HG03442 (cell line): ENCODE data around the gene NAGK.
"Not testable (repeated sequence)": the region's sequence is repeated elsewhere in the genome, so short reads cannot be mapped to it uniquely, and the experiment has no call there.

Experiments used
- ATAC-seq: cut with Tn5 transposase; IDR thresholded peaks from one replicate; pipeline ENCODE4 v1.9.1; 2021; ENCODE audit warnings: mild to moderate bottlenecking, moderate library complexity; ENCODE audit not compliant: unreplicated experiment

Gene NAGK

GRCh38 chr2:71067567-71068217 is 756 bp upstream of the NAGK start:
- peak; percentile 0 for ATAC-seq

GRCh38 chr2:71069376-71069775 is 928 bp downstream of the NAGK start:
- ATAC-seq: no peak

DNA sequence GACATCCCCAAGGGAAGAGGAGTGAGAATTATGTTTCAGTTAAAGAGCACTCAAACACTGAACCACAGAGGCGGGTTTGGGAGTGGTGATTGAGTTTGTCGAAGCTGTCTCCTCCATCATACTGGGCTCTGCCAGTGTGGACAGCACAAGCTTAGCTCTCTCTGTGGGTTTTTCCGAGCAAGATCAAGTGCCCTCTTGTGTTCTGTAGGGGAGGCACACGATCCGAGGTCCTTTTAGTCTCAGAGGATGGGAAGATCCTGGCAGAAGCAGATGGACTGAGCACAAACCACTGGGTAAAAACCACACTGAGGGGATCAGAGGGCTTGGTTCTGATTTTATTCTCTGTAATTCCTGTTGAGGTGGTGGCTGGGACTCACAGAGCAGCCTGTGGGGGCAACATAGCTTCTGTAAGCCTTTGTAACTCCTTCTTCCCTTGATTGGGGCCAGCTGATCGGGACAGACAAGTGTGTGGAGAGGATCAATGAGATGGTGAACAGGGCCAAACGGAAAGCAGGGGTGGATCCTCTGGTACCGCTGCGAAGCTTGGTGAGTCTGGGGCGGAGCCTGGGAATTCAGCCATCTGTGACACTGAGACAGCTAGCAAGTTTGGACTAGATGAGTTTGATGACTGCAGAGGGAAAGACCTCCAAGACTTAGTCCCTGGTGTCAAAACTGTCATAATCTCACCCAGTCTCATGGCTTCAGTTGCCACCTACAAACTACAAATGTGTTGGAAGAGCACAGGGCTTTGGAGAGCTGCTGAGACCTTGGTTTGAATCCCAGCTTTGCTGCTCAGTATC is 2.0 kb downstream of the NAGK start:
- no peak for ATAC-seq

DNA sequence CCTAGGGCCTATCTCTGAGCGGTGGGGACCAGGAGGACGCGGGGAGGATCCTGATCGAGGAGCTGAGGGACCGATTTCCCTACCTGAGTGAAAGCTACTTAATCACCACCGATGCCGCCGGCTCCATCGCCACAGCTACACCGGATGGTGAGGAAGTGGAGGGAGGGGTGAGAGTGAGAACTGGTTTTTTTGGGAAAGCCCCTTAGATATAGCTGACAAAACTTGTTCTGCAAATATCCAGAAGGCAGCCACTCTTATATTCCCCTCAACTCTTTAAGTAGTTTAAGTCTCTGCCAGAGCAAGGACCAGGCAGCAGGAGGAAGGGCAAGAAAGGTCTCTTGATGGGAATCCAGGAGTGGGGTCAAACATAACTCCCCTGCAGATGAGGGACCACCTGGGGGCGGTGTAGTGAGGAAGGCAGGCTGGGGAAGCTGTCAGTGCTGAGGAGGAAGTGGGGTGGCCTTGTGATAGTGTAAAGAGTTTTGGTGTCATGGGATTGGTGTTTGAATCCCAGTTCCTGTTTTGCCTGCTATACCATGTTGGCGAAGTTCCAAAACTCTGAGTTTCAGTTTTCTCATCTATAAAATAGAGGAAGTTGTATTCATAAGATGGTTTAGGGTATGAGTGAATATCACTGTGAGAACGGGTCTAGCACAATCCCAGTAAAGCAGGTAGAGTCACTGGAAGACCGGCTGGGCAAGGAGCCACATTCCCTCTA is 3.4 kb downstream of the NAGK start:
- ATAC-seq: peak; percentile 44

DNA sequence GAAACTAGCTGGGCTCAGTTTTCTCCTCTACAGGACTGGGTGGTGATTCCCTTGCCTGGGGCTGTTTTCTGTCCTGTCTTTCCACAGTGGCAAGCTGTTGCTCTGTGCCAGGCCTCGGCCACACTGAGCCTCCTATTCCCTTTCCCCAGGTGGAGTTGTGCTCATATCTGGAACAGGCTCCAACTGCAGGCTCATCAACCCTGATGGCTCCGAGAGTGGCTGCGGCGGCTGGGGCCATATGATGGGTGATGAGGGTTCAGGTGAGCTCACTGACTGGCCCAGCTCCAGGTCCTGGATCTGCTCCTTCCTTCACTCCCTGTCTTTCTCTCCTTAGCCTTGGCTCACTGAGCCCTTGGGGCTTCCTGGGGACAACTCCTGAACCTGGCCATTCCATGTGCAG is 4.0 kb downstream of the NAGK start:
- ATAC-seq: no peak

DNA sequence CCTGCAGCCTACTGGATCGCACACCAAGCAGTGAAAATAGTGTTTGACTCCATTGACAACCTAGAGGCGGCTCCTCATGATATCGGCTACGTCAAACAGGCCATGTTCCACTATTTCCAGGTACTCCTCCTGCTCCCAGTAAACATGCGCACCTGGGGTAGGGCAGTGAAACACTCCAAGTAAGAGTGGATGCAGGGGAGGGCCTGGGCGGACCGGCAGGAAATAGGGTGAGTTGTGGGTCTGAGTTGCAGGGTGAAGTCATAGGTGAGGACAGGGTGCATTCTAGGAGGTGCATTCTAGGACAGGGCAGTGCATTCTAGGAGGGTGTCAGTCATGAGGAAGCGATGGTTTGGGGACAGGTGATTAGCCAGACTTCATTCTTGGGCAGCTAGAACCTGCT is 5.0 kb downstream of the NAGK start:
- no peak for ATAC-seq

GRCh38 chr2:71074893-71075395 is 6.5 kb downstream of the NAGK start:
- ATAC-seq: no peak

DNA sequence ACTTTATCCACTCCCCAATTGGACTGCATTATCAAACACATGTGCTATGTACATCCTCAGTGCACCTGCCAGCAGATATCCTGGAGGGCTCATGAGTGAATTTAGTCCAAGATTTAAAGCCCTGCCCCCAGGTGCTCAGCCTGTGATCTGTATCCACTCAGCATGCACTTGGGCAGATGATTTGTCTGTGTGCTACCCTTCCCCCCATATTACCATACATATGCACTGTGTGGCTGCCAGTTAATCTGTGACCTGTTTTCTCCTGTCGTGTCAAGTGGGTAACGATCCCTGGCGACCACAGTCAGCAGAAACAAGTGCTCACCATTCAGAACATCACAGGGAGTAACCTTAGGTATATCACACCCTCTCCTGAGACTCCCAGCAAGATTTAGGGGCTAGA is 10.2 kb downstream of the NAGK start:
- no peak for ATAC-seq

GRCh38 chr2:71082402-71083252 is 14.2 kb downstream of the NAGK start:
- ATAC-seq: peak; percentile 74

- not testable (repeated sequence) for ATAC-seq
Measured at GRCh38 chr2:71083297-71083696, 14.8 kb downstream of the NAGK start.

DNA sequence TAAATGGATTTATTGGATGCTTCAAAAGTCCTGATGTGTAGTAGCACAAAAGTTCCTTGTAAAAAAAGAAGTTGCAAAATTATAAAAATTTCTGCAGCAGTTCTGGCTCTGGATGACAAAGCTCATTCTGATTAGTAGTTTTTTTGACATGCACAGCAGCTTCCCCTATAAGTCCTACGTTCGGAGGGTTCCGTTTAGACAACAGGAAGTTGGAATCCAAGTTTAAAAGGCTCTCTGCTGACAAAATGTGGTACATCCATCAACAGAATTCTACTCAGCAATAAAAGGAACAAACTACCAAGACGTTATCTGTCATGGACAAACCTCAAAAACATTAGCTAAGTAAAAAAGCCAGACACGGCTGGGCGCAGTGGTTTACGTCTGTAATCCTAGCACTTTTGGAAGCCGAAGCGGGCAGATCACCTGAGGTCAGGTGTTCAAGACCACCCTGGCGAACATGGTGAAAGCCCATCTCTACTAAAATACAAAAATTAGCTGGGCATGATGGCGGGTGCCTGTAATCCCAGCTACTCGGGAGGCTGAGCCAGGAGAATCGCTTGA is 15.4 kb downstream of the NAGK start:
- ATAC-seq: not testable (repeated sequence)

DNA sequence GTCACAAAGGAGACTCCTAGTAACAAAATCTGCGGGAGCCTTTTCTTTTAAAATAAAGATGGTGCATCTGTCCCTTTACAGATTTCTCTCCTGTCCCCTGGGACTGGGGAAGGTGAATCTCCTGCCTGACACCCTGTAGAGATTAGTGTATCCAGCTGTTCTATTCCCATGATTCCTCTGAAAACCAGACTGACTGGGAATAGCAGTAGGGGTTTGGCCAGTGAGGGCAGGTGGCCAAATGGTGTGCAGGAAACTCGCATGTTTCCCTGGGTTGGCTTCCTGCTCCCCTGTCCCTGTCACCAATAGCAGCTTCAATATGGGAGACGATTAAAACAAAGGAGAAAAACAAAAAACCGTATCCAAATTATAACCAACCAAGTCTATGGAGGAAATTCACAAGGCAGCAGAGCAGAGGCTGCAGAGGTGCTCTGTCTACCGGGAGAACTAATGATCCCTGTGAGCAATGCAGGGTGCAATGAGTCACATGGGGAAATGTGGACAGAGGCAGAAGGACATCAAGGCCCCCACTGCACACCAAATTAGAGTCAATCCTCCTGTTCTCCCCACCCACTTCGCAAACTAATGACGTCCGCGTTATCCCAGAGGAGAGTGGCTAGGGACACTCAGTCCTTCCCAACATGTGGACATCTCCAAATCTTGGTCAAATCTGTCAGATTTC is 17.0 kb downstream of the NAGK start:
- not testable (repeated sequence) for ATAC-seq

DNA sequence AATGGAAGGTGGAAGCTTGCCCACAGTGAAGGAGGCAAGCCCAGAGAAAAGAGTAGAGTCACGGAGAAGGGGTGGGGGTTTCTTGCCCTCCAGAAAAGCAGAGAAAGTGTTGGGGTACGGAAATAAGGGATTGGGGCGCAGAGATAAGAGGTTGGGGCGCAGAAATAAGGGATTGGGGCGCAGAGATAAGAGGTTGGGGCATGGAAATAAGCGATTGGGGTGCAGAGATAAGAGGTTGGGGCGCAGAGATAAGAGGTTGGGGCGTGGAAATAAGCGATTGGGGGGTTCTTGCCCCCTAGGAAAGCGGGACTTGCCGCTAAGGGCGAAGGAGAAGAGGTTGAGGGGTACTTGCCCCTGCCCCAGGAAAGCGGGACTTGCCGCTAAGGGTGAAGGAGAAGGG is 21.0 kb downstream of the NAGK start:
- ATAC-seq: not testable (repeated sequence)

- not testable (repeated sequence) for ATAC-seq
Measured at GRCh38 chr2:71091808-71092207, 23.4 kb downstream of the NAGK start.

DNA sequence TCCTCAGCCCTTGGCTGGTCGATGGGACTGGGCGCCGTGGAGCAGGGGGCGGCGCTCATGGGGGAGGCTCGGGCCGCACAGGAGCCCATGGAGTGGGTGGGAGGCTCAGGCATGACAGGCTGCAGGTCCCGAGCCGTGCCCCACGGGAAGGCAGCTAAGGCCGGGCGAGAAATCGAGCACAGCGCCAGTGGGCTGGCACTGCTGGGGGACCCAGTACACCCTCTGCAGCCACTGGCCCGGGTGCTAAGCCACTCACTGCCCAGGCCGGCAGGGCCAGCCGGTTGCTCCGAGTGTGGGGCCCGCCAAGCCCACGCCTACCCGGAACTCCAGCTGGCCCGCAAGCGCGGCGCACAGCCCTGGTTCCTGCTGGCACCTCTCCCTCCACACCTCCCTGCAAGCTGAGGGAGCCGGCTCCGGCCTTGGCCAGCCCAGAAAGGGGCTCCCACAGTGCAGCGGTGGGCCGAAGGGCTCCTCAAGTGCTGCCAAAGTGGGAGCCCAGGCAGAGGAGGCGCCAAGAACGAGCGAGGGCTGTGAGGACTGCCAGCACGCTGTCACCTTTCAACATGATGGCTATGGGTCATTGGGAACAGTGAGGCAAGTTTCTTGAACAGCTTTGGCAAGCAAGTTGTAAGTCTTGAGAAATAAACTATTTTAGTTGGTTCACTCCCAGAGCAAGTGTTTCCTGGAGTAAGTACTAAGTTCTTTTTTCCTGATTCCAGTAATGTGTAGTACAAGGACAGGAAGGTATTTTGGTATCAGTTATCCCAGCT is 24.2 kb downstream of the NAGK start:
- not testable (repeated sequence) for ATAC-seq

- peak; percentile 63 for ATAC-seq
Measured at GRCh38 chr2:71100195-71100964, 31.9 kb downstream of the NAGK start.

GRCh38 chr2:71101656-71102055 is 33.2 kb downstream of the NAGK start:
- ATAC-seq: no peak

DNA sequence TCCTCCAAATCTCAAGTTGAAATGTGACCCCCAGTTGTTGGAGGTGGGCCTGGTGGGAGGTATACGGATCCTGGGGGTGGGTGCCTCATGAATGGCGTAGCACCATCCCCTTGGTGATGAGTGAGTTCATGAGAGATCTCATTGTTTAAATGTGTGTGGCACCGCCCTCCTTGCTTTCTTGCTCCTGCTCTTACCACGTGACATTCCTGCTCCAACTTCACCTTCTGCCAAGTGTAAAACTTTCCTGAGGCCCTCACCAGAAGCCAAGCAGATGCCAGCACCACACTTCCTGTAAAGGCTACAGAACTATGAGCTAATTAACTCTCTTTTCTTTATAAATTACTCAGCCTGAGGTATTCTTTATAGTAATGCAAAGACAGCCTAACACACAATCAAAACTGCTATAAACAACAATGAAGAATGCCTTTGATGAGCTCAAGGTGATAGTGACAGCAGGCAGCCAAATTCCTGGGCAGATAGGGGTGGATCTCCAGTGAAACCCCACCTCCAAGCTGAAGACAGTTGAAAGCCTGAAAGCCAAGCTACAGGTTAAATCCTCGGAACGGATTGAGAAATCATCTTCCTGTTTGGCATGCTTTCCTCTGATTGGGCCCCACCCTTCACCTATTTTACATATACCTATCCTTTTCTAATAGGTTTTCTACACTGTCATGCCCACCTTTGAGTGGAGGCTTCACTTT is 34.7 kb downstream of the NAGK start:
- no peak for ATAC-seq
